Smooth muscle cell (in vitro differentiated cells): Measurements from ENCODE around the gene RALGPS1. TPM values are rescaled to one million over a fixed set of nuclear protein-coding genes. Genes with fewer than 3 reads are reported as not detected.

Source experiments
- DNase-seq: peaks from one replicate; lab custom pipeline; 2025; ENCODE audit not compliant: unreplicated experiment; lab: John Stamatoyannopoulos, UW
- H2AFZ ChIP-seq: fragments of 200-600 bp; sonication (generic); 2 replicates; pipeline ENCODE4 v1.6.0; 2016; ENCODE audit warnings: antibody characterized with exemption, low read depth, mild to moderate bottlenecking
- H3F3A ChIP-seq: fragments of 200-600 bp; sonication (generic); 2 replicates; pipeline ENCODE4 v1.6.0; 2017; ENCODE audit warnings: antibody characterized with exemption, low read depth
- H3K27ac ChIP-seq: fragments of 200-600 bp; sonication (generic); 2 replicates; pipeline ENCODE4 v1.5.1; 2016; ENCODE audit warnings: low read depth, mild to moderate bottlenecking
- H3K27me3 ChIP-seq: fragments of 200-600 bp; sonication (generic); 2 replicates; pipeline ENCODE4 v1.6.1; 2016; ENCODE audit warnings: low read depth, mild to moderate bottlenecking
- H3K36me3 ChIP-seq: fragments of 200-600 bp; sonication (generic); 2 replicates; pipeline ENCODE4 v1.5.1; 2016; ENCODE audit warnings: low read depth
- H3K4me1 ChIP-seq: fragments of 200-600 bp; sonication (generic); 2 replicates; pipeline ENCODE4 v1.5.1; 2016; ENCODE audit warnings: low read depth
- H3K4me2 ChIP-seq: fragments of 200-600 bp; sonication (generic); 2 replicates; pipeline ENCODE4 v1.6.0; 2016; ENCODE audit warnings: mild to moderate bottlenecking
- H3K4me3 ChIP-seq: fragments of 200-600 bp; sonication (generic); 2 replicates; pipeline ENCODE4 v1.5.1; 2016; ENCODE audit warnings: mild to moderate bottlenecking
- H3K79me2 ChIP-seq: fragments of 200-600 bp; sonication (generic); 2 replicates; pipeline ENCODE4 v1.6.0; 2016; ENCODE audit warnings: low read depth, mild to moderate bottlenecking
- H3K9ac ChIP-seq: fragments of 200-600 bp; sonication (generic); 2 replicates; pipeline ENCODE4 v1.6.0; 2016; ENCODE audit warnings: low read depth
- H3K9me3 ChIP-seq: fragments of 200-600 bp; sonication (generic); replicated peaks from 2 replicates; pipeline ENCODE4 v1.5.1; 2016; ENCODE audit warnings: low read depth
- H4K20me1 ChIP-seq: fragments of 200-600 bp; sonication (generic); 2 replicates; pipeline ENCODE4 v1.6.0; 2016; ENCODE audit warnings: low read depth
- WGBS: methylation state at CpG from one replicate; pipeline ENCODE4 v1.1.7; 2016; ENCODE audit warnings: low lambda C conversion rate; 5-methylcytosine and 5-hydroxymethylcytosine counted together
- polyA plus RNA-seq: library from polyadenylated mRNA; unstranded; fragments of >200 nt; fragmentation: Nextera tagmentation; extraction: Ambion mirVana; gene quantifications from 2 replicates; pipeline ENCODE4 v1.2.1, GENCODE V29; 2016
- total RNA-seq: library from RNA; depleted of rRNA; stranded (reverse); fragments of >200 nt; gene quantifications from 2 replicates; pipeline ENCODE4 v1.2.3, GENCODE V29; 2014
- TF ChIP-seq, protein P1 (sequence below): fragments of 200-600 bp; sonication (generic); IDR thresholded peaks from 2 replicates; pipeline ENCODE4 v1.5.1; 2017; ENCODE audit warnings: borderline replicate concordance, mild to moderate bottlenecking, antibody characterized with exemption; ENCODE audit not compliant: insufficient read depth, poor library complexity, severe bottlenecking

The RALGPS1 gene
- total and polyA plus RNA-seq, 2 experiments from 2014 or later = 2.1 to 4.0 TPM

DNA sequence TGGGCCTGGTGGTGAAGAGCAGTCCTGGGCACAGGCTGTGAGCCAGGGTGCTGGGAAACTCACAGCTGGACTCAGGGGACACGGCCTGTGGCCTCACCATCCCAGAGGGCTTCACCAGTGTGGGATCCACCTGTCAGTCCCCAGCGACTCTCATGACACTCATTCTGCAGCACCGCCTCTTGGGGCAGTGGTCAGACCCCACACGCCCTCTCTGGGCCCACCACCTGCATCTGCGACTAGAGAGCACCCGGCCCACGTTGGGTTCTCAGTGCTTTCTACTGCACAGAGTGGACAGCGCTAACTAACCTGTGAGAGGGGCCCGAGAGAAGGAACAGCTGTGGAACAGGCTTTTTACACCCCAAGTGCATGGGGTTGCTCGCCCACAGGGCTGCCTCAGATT lies 304.2 kb downstream of the RALGPS1 start:
- DNase-seq = no peak
- TF ChIP-seq, protein P1, sequence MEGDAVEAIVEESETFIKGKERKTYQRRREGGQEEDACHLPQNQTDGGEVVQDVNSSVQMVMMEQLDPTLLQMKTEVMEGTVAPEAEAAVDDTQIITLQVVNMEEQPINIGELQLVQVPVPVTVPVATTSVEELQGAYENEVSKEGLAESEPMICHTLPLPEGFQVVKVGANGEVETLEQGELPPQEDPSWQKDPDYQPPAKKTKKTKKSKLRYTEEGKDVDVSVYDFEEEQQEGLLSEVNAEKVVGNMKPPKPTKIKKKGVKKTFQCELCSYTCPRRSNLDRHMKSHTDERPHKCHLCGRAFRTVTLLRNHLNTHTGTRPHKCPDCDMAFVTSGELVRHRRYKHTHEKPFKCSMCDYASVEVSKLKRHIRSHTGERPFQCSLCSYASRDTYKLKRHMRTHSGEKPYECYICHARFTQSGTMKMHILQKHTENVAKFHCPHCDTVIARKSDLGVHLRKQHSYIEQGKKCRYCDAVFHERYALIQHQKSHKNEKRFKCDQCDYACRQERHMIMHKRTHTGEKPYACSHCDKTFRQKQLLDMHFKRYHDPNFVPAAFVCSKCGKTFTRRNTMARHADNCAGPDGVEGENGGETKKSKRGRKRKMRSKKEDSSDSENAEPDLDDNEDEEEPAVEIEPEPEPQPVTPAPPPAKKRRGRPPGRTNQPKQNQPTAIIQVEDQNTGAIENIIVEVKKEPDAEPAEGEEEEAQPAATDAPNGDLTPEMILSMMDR = no peak
- H3K4me1 ChIP-seq = no peaks in the 10 kb centered on the region
- no peak overlapping the region for H2AFZ ChIP-seq
- H3K9ac ChIP-seq = no peak overlapping the region
- no peaks in the 10 kb centered on the region for H3K36me3 ChIP-seq
- no peaks in the 10 kb centered on the region for H3K9me3 ChIP-seq
- no peak overlapping the region for H3K4me3 ChIP-seq
- H3K27me3 ChIP-seq = no peaks in the 10 kb centered on the region
- 86% methylated on average over 10 of the region's 10 CpGs for WGBS
- no peak overlapping the region for H3K4me2 ChIP-seq
- H3F3A ChIP-seq = peaks cover 2% of the 10 kb centered on the region
- no peaks in the 10 kb centered on the region for H4K20me1 ChIP-seq
- no peaks in the 10 kb centered on the region for H3K79me2 ChIP-seq
- H3K27ac ChIP-seq = no peak overlapping the region

DNA sequence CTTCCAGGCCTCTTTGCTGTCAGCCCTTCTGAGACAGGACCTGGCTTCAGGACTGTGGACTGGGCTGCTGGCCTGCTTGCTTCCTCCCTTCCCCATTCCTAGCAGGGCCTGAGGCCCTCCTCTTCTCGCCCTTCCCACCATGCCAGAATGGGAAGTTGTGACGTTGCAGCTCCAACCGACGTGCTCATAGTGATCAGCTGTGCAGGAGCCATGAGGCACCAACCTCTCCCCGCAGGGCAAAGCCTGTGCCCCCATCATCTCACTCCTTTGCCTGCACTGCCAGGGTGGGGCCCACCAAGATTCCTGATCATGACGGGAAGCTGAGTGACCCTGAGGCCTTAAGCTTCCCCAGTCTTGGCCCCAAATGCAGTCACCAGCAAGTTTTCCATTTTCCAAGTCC lies 304.9 kb downstream of the RALGPS1 start:
- no peak overlapping the region for H3K4me2 ChIP-seq
- no peak overlapping the region for H3K27ac ChIP-seq
- H3F3A ChIP-seq = peaks cover 6% of the 10 kb centered on the region
- H4K20me1 ChIP-seq = no peaks in the 10 kb centered on the region
- no peaks in the 10 kb centered on the region for H3K4me1 ChIP-seq
- DNase-seq = no peak
- TF ChIP-seq, protein P1 = no peak
- no peaks in the 10 kb centered on the region for H3K36me3 ChIP-seq
- H3K79me2 ChIP-seq = no peaks in the 10 kb centered on the region
- H3K27me3 ChIP-seq = no peaks in the 10 kb centered on the region
- H2AFZ ChIP-seq = no peak overlapping the region
- no peak overlapping the region for H3K4me3 ChIP-seq
- H3K9me3 ChIP-seq = no peaks in the 10 kb centered on the region
- no peak overlapping the region for H3K9ac ChIP-seq
- WGBS = 89% methylated on average over 6 of the region's 6 CpGs

DNA sequence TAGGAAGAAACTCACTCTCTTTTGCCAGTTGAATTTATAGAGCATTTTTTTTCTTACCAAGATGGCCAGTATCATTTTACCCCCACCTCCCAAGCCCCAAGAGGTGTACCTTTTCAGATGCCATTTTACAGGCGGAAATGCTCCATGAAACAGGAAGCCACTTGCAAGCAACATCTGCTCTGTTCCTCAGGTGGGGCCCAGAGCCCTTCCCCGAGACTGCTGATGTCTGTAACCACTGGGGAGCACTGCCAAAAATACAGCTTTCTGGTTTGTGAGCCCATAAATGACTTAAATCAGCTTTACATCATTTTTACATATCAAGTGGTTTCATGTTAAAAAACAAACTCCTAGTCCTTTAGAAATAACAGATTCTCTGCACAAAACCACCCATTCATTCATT lies 307.1 kb downstream of the RALGPS1 start:
- Histone ChIP-seq H3K9me3 (no peaks in the 10 kb centered on the region), H4K20me1 (no peaks in the 10 kb centered on the region), H3F3A (peaks cover 8% of the 10 kb centered on the region), H3K4me2 (no peak overlapping the region), H3K9ac (no peak overlapping the region), H3K79me2 (no peaks in the 10 kb centered on the region), H3K36me3 (no peaks in the 10 kb centered on the region), H3K4me1 (no peaks in the 10 kb centered on the region), H3K4me3 (no peak overlapping the region), H3K27me3 (no peaks in the 10 kb centered on the region), H2AFZ (no peak overlapping the region), H3K27ac (no peak overlapping the region)
- TF ChIP-seq, protein P1 = no peak
- WGBS = 88% methylated on average over 2 of the region's 2 CpGs
- no peak for DNase-seq

DNA sequence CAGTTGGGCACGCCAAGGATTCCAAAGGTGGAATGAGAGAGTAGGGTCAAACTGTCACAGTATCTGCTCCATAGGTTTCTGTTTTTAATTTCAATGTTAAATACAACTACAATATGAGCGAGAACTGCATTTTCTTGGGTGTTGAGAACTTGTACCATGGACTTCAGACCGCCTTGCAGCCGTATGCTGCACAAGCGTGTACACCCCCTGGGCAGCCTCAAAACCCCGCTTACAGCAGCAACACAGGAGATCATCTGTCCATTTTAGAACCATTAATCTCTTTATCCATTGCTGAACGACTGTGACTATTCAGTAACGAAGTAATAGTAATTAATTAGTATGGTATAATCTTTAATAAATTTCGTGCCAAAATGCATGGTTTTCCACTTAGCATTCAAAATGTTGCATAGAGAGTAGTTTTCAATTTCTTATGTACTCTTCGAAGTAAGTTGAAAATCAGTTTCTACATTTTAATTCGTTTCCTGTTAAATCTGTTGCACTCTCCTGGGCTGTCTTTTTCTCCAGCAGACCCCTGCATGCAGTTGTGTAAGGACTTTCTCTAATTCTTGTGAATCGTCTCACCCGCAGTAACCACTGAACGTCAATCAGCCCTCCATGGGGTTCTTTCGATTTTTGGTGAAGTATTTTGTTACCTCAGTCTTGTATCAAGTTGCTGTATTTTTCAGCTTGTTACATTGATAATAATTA lies 308.0 kb downstream of the RALGPS1 start:
- H3K9ac ChIP-seq = no peak overlapping the region
- no peaks in the 10 kb centered on the region for H3K9me3 ChIP-seq
- H3K79me2 ChIP-seq = no peaks in the 10 kb centered on the region
- H3K4me1 ChIP-seq = no peaks in the 10 kb centered on the region
- H3K4me2 ChIP-seq = no peak overlapping the region
- no peaks in the 10 kb centered on the region for H3K36me3 ChIP-seq
- peaks cover 12% of the 10 kb centered on the region for H3F3A ChIP-seq
- no peak overlapping the region for H3K4me3 ChIP-seq
- no peaks in the 10 kb centered on the region for H3K27me3 ChIP-seq
- H4K20me1 ChIP-seq = no peaks in the 10 kb centered on the region
- no peak for DNase-seq
- WGBS = 85% methylated on average over 15 of the region's 15 CpGs
- no peak overlapping the region for H3K27ac ChIP-seq
- TF ChIP-seq, protein P1 = no peak
- no peak overlapping the region for H2AFZ ChIP-seq
